ENCODE measurements around the gene PIGT. TPM values are rescaled to one million over a fixed set of nuclear protein-coding genes. Genes with fewer than 3 reads are reported as not detected.

Gene PIGT
- total RNA-seq, 1 experiment from 2014 or later = 63.7 TPM

GRCh38 chr20:45409521-45410272 lies 6.2 kb upstream of the PIGT start (continued):
- TF ChIP-seq IRF1 (CRISPR knock-in tag; IDR thresholded peaks at IDR 0.05) = no peak
- no peak for TF ChIP-seq CDX4 (CRISPR knock-in tag; IDR thresholded peaks at IDR 0.05; ENCODE audit: borderline replicate concordance)
- no peak for TF ChIP-seq E2F5 (CRISPR knock-in tag; IDR thresholded peaks at IDR 0.05)
- TF ChIP-seq E2F4 (CRISPR knock-in tag; IDR thresholded peaks at IDR 0.05; ENCODE audit: borderline replicate concordance, low read depth) = no peak
- TF ChIP-seq JAZF1 (CRISPR knock-in tag; IDR thresholded peaks at IDR 0.05) = no peak

GRCh38 chr20:45410887-45411286 lies 5.1 kb upstream of the PIGT start:
- ATAC-seq (no peak), DNase-seq (ENCODE audit: low spot score) (no peak)
- Mint-ChIP-seq H3K36me3 (peaks cover 12% of the 10 kb centered on the region), H3K27ac (peak overlapping the region; percentile 87; the same call in 1 of the 2 replicates), H3K27me3 (ENCODE audit: low read depth) (no peaks in the 10 kb centered on the region), H3K9me3 (no peaks in the 10 kb centered on the region), H3K4me3 (no peak overlapping the region), H3K4me1 (peaks cover 16% of the 10 kb centered on the region)
- CTCF ChIA-PET = interaction anchor here (0.7 to 2.4 kb wide), 3 partner anchors 26 to 85 kb away, joined by 4 to 13 read pairs (median 6); no protein-coding TSS in a partner anchor
- POLR2A ChIA-PET = no interaction called here
- TF ChIP-seq ETV6 (CRISPR knock-in tag; IDR thresholded peaks at IDR 0.05) = no peak
- no peak for TF ChIP-seq EMX1 (CRISPR knock-in tag; IDR thresholded peaks at IDR 0.05)
- no peak for TF ChIP-seq ZNF512 (CRISPR knock-in tag; IDR thresholded peaks at IDR 0.05; ENCODE audit: borderline replicate concordance)
- no peak for TF ChIP-seq ATF6 (CRISPR knock-in tag; IDR thresholded peaks at IDR 0.05)
- no peak for TF ChIP-seq ESRRA (CRISPR knock-in tag; IDR thresholded peaks at IDR 0.05; ENCODE audit: borderline replicate concordance)
- TF ChIP-seq ATF2 (CRISPR knock-in tag; IDR thresholded peaks at IDR 0.05; ENCODE audit: borderline replicate concordance, low read depth) = no peak
- no peak for TF ChIP-seq ZNF423 (CRISPR knock-in tag; IDR thresholded peaks at IDR 0.05)
- TF ChIP-seq TP53 (CRISPR knock-in tag; IDR thresholded peaks at IDR 0.05) = no peak
- TF ChIP-seq FOXK1 (CRISPR knock-in tag; IDR thresholded peaks at IDR 0.05) = no peak
- no peak for TF ChIP-seq ZNF532 (CRISPR knock-in tag; IDR thresholded peaks at IDR 0.05; ENCODE audit: borderline replicate concordance)
- no peak for TF ChIP-seq ARID4B (CRISPR knock-in tag; IDR thresholded peaks at IDR 0.05; ENCODE audit: borderline replicate concordance)
